NCI-H2196 (cell line): ENCODE measurements around the gene MYO1G.

ENCODE experiments used
- DNase-seq: peaks from one replicate; lab custom pipeline; 2025; ENCODE audit not compliant: unreplicated experiment; lab: John Stamatoyannopoulos, UW

The MYO1G gene

GRCh38 chr7:44981035-44981706 lies 2.4 kb upstream of the MYO1G start:
- no peak for DNase-seq

GRCh38 chr7:44980393-44981034 lies 1.7 kb upstream of the MYO1G start:
- no peak for DNase-seq

GRCh38 chr7:44979481-44980392 lies 922 bp upstream of the MYO1G start:
- DNase-seq = no peak

- peak; percentile 27 for DNase-seq
These were observed 868 bp downstream of the MYO1G start for GRCh38 chr7:44977959-44978335.

- no peak for DNase-seq
These were observed 1.4 kb downstream of the MYO1G start for GRCh38 chr7:44977304-44977958.

- no peak for DNase-seq
These were observed 2.0 kb downstream of the MYO1G start for GRCh38 chr7:44976746-44977196.

- DNase-seq = no peak
These were observed 2.6 kb downstream of the MYO1G start for GRCh38 chr7:44976040-44976745.

GRCh38 chr7:44975331-44976039 lies 3.3 kb downstream of the MYO1G start:
- DNase-seq = no peak

- DNase-seq = no peak
These were observed 4.3 kb downstream of the MYO1G start for GRCh38 chr7:44974549-44974948.

- DNase-seq = peak; percentile 36
These were observed 5.0 kb downstream of the MYO1G start for GRCh38 chr7:44973610-44974401.

- no peak for DNase-seq
These were observed 6.3 kb downstream of the MYO1G start for GRCh38 chr7:44972562-44972961.

- peak; percentile 50 for DNase-seq
These were observed 6.8 kb downstream of the MYO1G start for GRCh38 chr7:44971902-44972441.

- no peak for DNase-seq
These were observed 7.5 kb downstream of the MYO1G start for GRCh38 chr7:44971188-44971901.

GRCh38 chr7:44970523-44971051 lies 8.2 kb downstream of the MYO1G start:
- DNase-seq = no peak

GRCh38 chr7:44969701-44970522 lies 8.9 kb downstream of the MYO1G start:
- peak; percentile 51 for DNase-seq

GRCh38 chr7:44969049-44969700 lies 9.6 kb downstream of the MYO1G start:
- no peak for DNase-seq
